ENCODE results near the gene HRH2. TPM values are rescaled to one million over a fixed set of nuclear protein-coding genes. Genes with fewer than 3 reads are reported as not detected.

The HRH2 gene
- total RNA-seq, 1 experiment from 2014 or later: 3.3 TPM

DNA sequence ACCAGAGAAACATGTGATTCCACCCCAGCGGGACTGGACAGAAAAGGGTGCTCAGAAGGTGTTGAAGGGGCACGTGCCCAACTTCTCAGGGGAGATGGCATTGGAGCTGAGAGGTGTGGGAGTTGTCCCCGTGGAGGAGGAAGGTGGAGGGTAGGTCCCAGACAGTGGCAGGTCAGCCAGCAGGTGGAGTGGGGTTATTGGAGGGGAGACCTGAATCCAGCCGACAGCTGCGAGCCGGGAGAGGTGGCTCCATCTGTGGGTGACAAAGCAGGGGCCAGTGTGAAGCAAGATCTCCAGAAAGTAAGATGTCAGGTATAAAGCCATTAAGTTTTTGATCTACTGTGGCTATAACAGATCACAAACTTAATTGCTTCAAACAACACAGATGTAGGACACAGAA, 75.1 kb downstream of the HRH2 start:
- Histone ChIP-seq H3T11ph (ENCODE audit: low read length) (no peak overlapping the region), H3K4me2 (ENCODE audit: insufficient read depth, insufficient read length, low read length) (no peak overlapping the region), H3K79me2 (ENCODE audit: insufficient read depth, low read length) (no peaks in the 10 kb centered on the region), H2AFZ (ENCODE audit: low read length) (no peak overlapping the region), H3K23ac (ENCODE audit: insufficient read length, low read depth, low read length) (no peak overlapping the region), H3K18ac (ENCODE audit: insufficient read length, low read depth, low read length) (no peak overlapping the region), H2AK5ac (ENCODE audit: insufficient read length, low read length) (no peak overlapping the region), H3K9ac (ENCODE audit: extremely low read depth, insufficient read length, low read length) (no peak overlapping the region), H2BK120ac (ENCODE audit: low read depth, low read length, poor library complexity, severe bottlenecking) (no peak overlapping the region), H3K27me3 (ENCODE audit: insufficient read depth, low read length) (no peaks in the 10 kb centered on the region), H4K20me1 (ENCODE audit: control insufficient read depth, insufficient read depth, insufficient read length) (no peaks in the 10 kb centered on the region), H3K14ac (ENCODE audit: insufficient read depth, low read length) (no peak overlapping the region), H2BK20ac (ENCODE audit: low read depth, low read length, poor library complexity, severe bottlenecking) (no peak overlapping the region), H3K23me2 (ENCODE audit: insufficient read length, low read depth, low read length, poor library complexity, severe bottlenecking) (peaks cover 9% of the 10 kb centered on the region), H2BK5ac (ENCODE audit: insufficient read length, low read length) (no peak overlapping the region), H2BK12ac (ENCODE audit: insufficient read length, low read depth, low read length) (no peak overlapping the region), H3K9me3 (ENCODE audit: control insufficient read depth, low read depth, low read length) (no peaks in the 10 kb centered on the region), H4K91ac (ENCODE audit: insufficient read length, low read depth, low read length) (no peak overlapping the region), H4K8ac (replicated peaks; ENCODE audit: insufficient read length, low read depth, low read length) (no peak overlapping the region), H3K4ac (ENCODE audit: low read depth, low read length) (no peak overlapping the region), H3K79me1 (ENCODE audit: insufficient read depth, low read depth, low read length, poor library complexity, severe bottlenecking) (no peaks in the 10 kb centered on the region), H2BK15ac (ENCODE audit: low read depth, low read length) (no peak overlapping the region), H3K4me1 (ENCODE audit: insufficient read depth, low read length) (no peaks in the 10 kb centered on the region), H3K27ac (ENCODE audit: insufficient read length, low read depth, low read length) (no peak overlapping the region), H3K56ac (ENCODE audit: insufficient read length, low read depth, low read length) (no peak overlapping the region), H4K5ac (ENCODE audit: insufficient read length, low read depth, low read length) (no peak overlapping the region)
- TF ChIP-seq, protein P1, sequence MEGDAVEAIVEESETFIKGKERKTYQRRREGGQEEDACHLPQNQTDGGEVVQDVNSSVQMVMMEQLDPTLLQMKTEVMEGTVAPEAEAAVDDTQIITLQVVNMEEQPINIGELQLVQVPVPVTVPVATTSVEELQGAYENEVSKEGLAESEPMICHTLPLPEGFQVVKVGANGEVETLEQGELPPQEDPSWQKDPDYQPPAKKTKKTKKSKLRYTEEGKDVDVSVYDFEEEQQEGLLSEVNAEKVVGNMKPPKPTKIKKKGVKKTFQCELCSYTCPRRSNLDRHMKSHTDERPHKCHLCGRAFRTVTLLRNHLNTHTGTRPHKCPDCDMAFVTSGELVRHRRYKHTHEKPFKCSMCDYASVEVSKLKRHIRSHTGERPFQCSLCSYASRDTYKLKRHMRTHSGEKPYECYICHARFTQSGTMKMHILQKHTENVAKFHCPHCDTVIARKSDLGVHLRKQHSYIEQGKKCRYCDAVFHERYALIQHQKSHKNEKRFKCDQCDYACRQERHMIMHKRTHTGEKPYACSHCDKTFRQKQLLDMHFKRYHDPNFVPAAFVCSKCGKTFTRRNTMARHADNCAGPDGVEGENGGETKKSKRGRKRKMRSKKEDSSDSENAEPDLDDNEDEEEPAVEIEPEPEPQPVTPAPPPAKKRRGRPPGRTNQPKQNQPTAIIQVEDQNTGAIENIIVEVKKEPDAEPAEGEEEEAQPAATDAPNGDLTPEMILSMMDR (conservative IDR thresholded peaks at IDR 0.05): no peak; the same call in 2 of the 3 replicates
- Mint-ChIP-seq H3K27ac (no peak overlapping the region; a peak in 1 of 7 replicates), H3K4me3 (no peak overlapping the region), H3K27me3 (ENCODE audit: low read depth) (peaks cover 24% of the 10 kb centered on the region), H3K9me3 (peaks cover 2 to 10% of the 10 kb centered on the region in 2 experiments; a peak in 4 of 5 replicates), H3K4me1 (peaks cover 21 to 32% of the 10 kb centered on the region in 2 experiments), H3K36me3 (ENCODE audit: insufficient read depth in 1 of 3, low read depth in 3 of 3) (peaks cover 0 to 4% (median 0%) of the 10 kb centered on the region in 3 experiments; a peak in 3 of 7 replicates)
- DNase-seq: no peak
- WGBS (ENCODE audit: extremely low coverage, insufficient read length, low lambda C conversion rate): no CpG with 5 or more reads among the region's 6 CpGs
